HCT116 (cell line): ENCODE measurements around the gene KLHDC4. TPM values are rescaled to one million over a fixed set of nuclear protein-coding genes. Genes with fewer than 3 reads are reported as not detected.

Experiments
- ATAC-seq: fragments of 200-7000 bp; cut with Tn5 transposase; 2 replicates; pipeline ENCODE4 v1.9.1; 2020; ENCODE audit warnings: mild to moderate bottlenecking, moderate library complexity
- BruUV-seq: library from RNA; stranded (reverse); fragments of 400-500 nt; replicated peaks from 2 replicates; lab custom pipeline; 2021; lab: Mats Ljungman, UMichigan
- CTCF ChIA-PET: fragments of 300-600 bp; sonication (Branson Sonifier 250); formaldehyde crosslinking; loops from one replicate; lab custom pipeline; 2021; ENCODE audit warnings: antibody characterized with exemption; lab: Charles Lee
- POLR2A ChIA-PET: fragments of 300-600, 350-600 bp; sonication (Branson Sonifier 250); formaldehyde crosslinking; loops from one replicate; lab custom pipeline; 2021; ENCODE audit warnings: antibody characterized with exemption; lab: Charles Lee
- RAD21 ChIA-PET, 2 experiments: fragments of 300-600 bp; sonication (Branson Sonifier 250); formaldehyde crosslinking; loops; one replicate each; lab custom pipeline; 2023; ENCODE audit warnings: low total read pairs in 2 of 2; ENCODE audit not compliant: uncharacterized antibody in 2 of 2, unreplicated experiment in 2 of 2, low non-redundant PET in 1 of 2; lab: Charles Lee
- DNase-seq: peaks from one replicate; pipeline ENCODE4 v3.0.0-alpha.2; 2010; ENCODE audit warnings: low read depth, low spot score
- H2AFZ ChIP-seq: fragments of 200-600 bp; shearing (Covaris generic), sonication (generic); 2 replicates; pipeline ENCODE4 v1.6.1; 2017; ENCODE audit warnings: low read depth, mixed run types, mixed read lengths, antibody characterized with exemption, low read length; ENCODE audit not compliant: poor library complexity, severe bottlenecking
- H3K27ac ChIP-seq: 2 replicates; pipeline ENCODE4 v1.5.1; 2012; ENCODE audit warnings: low read depth, low read length
- H3K27me3 ChIP-seq: fragments of 200-600 bp; sonication (generic); 2 replicates; pipeline ENCODE4 v1.6.1; 2016; ENCODE audit warnings: mixed run types, low read length, mixed read lengths; ENCODE audit not compliant: insufficient read depth
- H3K36me3 ChIP-seq, 2 experiments: fragments of 200-500 bp in 1 of 2; fragments of 200-600 bp in 1 of 2; sonication (Bioruptor generic) in 1 of 2; sonication (generic) in 1 of 2; 2 replicates each; pipeline versions ENCODE4 v1.5.1 to v1.6.1; 2014 to 2016; ENCODE audit warnings: low read length in 2 of 2, inconsistent platforms in 1 of 2, mixed read lengths in 1 of 2, mixed run types in 1 of 2; ENCODE audit not compliant: insufficient read depth in 2 of 2, control insufficient read depth in 1 of 2
- H3K4me1 ChIP-seq, 2 experiments: fragments of 200-600 bp in 1 of 2; sonication (generic) in 1 of 2; 2 replicates each; pipeline versions ENCODE4 v1.5.1 to v1.6.1; 2012 to 2017; ENCODE audit warnings: low read length in 2 of 2, inconsistent platforms in 1 of 2, mild to moderate bottlenecking in 1 of 2, mixed read lengths in 1 of 2, mixed run types in 1 of 2, moderate library complexity in 1 of 2; ENCODE audit not compliant: insufficient read depth in 2 of 2, control insufficient read depth in 1 of 2
- H3K4me2 ChIP-seq: fragments of 200-600 bp; sonication (generic); 2 replicates; pipeline ENCODE4 v1.6.1; 2017; ENCODE audit warnings: mixed run types, low read length, mixed read lengths
- H3K4me3 ChIP-seq, 2 experiments: fragments of 200-600 bp in 1 of 2; sonication (generic) in 1 of 2; replicated peaks in 1 of 2; 2 replicates each; pipeline ENCODE4 v1.5.1; 2011 to 2016; ENCODE audit warnings: low read length in 2 of 2, control low read depth in 1 of 2, low read depth in 1 of 2, mild to moderate bottlenecking in 1 of 2, mixed read lengths in 1 of 2, mixed run types in 1 of 2
- H3K79me2 ChIP-seq: fragments of 200-600 bp; sonication (generic); 2 replicates; pipeline ENCODE4 v1.6.1; 2017; ENCODE audit warnings: mild to moderate bottlenecking, mixed run types, low read length, moderate library complexity, mixed read lengths; ENCODE audit not compliant: insufficient read depth
- H3K9ac ChIP-seq: fragments of 200-600 bp; sonication (generic); 2 replicates; pipeline ENCODE4 v1.6.1; 2016; ENCODE audit warnings: low read length, mixed read lengths
- H3K9me2 ChIP-seq: fragments of 200-600 bp; sonication (generic), shearing (Covaris generic); 2 replicates; pipeline ENCODE4 v1.6.1; 2017; ENCODE audit warnings: mixed run types, mild to moderate bottlenecking, moderate library complexity; ENCODE audit not compliant: insufficient read depth
- H3K9me3 ChIP-seq, 2 experiments: fragments of 200-500 bp in 1 of 2; fragments of 200-600 bp in 1 of 2; sonication (Bioruptor generic) in 1 of 2; sonication (generic) in 1 of 2; 2 replicates each; pipeline ENCODE4 v1.6.1; 2014 to 2017; ENCODE audit warnings: low read length in 2 of 2, mixed read lengths in 2 of 2, inconsistent platforms in 1 of 2, low read depth in 1 of 2, mild to moderate bottlenecking in 1 of 2, mixed run types in 1 of 2, moderate library complexity in 1 of 2; ENCODE audit not compliant: control insufficient read depth in 1 of 2, insufficient read depth in 1 of 2
- H4K20me1 ChIP-seq: fragments of 200-600 bp; sonication (generic), shearing (Covaris generic); 2 replicates; pipeline ENCODE4 v1.6.1; 2017; ENCODE audit warnings: mixed run types, mild to moderate bottlenecking, moderate library complexity; ENCODE audit not compliant: insufficient read depth
- CBX3 ChIP-seq: IDR thresholded peaks from 2 replicates; pipeline ENCODE4 v1.6.1; 2012; ENCODE audit warnings: low read depth
- EZH2 ChIP-seq: fragments of 200-600 bp; sonication (generic); IDR thresholded peaks from 2 replicates; pipeline ENCODE4 v1.6.1; 2017; ENCODE audit warnings: antibody characterized with exemption, mixed run types
- EZH2phosphoT487 ChIP-seq: fragments of 200-600 bp; IDR thresholded peaks from 2 replicates; pipeline ENCODE4 v1.6.1; 2018; ENCODE audit warnings: antibody characterized with exemption, borderline replicate concordance
- JUND ChIP-seq: IDR thresholded peaks from 2 replicates; pipeline ENCODE4 v1.6.1; 2012
- POLR2A ChIP-seq: IDR thresholded peaks from 2 replicates; pipeline ENCODE4 v1.7.0; 2011; ENCODE audit warnings: borderline replicate concordance; ENCODE audit not compliant: insufficient read depth, insufficient read length; ENCODE audit errors: extremely low read depth
- POLR2AphosphoS5 ChIP-seq: IDR thresholded peaks from 2 replicates; pipeline ENCODE4 v1.6.1; 2011; ENCODE audit warnings: mild to moderate bottlenecking, low read depth, low read length, moderate library complexity
- RAD21 ChIP-seq: IDR thresholded peaks from 2 replicates; pipeline ENCODE4 v1.6.1; 2012; ENCODE audit warnings: low read depth, mild to moderate bottlenecking
- REST ChIP-seq: IDR thresholded peaks from 2 replicates; pipeline ENCODE4 v1.6.1; 2012; ENCODE audit warnings: low read depth
- SP1 ChIP-seq: IDR thresholded peaks from 2 replicates; pipeline ENCODE4 v1.6.1; 2012; ENCODE audit warnings: low read depth
- TCF7L2 ChIP-seq: IDR thresholded peaks from 2 replicates; pipeline ENCODE4 v1.7.0; 2011; ENCODE audit warnings: borderline replicate concordance, inconsistent platforms; ENCODE audit not compliant: insufficient read depth, insufficient read length; ENCODE audit errors: extremely low read depth
- YY1 ChIP-seq: IDR thresholded peaks from 2 replicates; pipeline ENCODE4 v1.6.1; 2011; ENCODE audit warnings: low read length, low read depth, moderate library complexity, mild to moderate bottlenecking; ENCODE audit not compliant: insufficient replicate concordance; ENCODE audit errors: extremely low read depth
- ZFX ChIP-seq: fragments of 450-650 bp; IDR thresholded peaks from 2 replicates; pipeline ENCODE4 v1.6.1; 2017
- ZNF274 ChIP-seq: fragments of 200-500 bp; sonication (Bioruptor generic); IDR thresholded peaks from 2 replicates; pipeline ENCODE4 v1.6.1; 2014; ENCODE audit warnings: mild to moderate bottlenecking, low read depth, low read length, inconsistent platforms
- intact Hi-C: fragments of 100-400 bp; cut with micrococcal nuclease; formaldehyde crosslinking; loops from 2 replicates; pipeline ENCODE4 v1.10.0; 2022
- total RNA-seq: library from RNA; stranded (reverse); gene quantifications from one replicate; pipeline ENCODE4 v1.2.1, GENCODE V29; 2021; ENCODE audit not compliant: unreplicated experiment
- TF ChIP-seq, protein P1 (sequence below): IDR thresholded peaks from 2 replicates; pipeline ENCODE4 v1.6.1; 2012
- TF ChIP-seq, protein P2 (sequence below): IDR thresholded peaks from 2 replicates; pipeline ENCODE4 v1.6.1; 2011; ENCODE audit warnings: mild to moderate bottlenecking, low read length, moderate library complexity; ENCODE audit not compliant: insufficient replicate concordance; ENCODE audit errors: extremely low read depth
- TF ChIP-seq, protein P3 (sequence below), 3 experiments: fragments of 200-600 bp in 1 of 3; sonication (generic) in 1 of 3; IDR thresholded peaks in 2 of 3; conservative IDR thresholded peaks in 1 of 3; 2 replicates each; pipeline ENCODE4 v1.5.1; 2012 to 2017; ENCODE audit warnings: low read depth in 2 of 3, low read length in 2 of 3, antibody characterized with exemption in 1 of 3, borderline replicate concordance in 1 of 3, control low read depth in 1 of 3, mild to moderate bottlenecking in 1 of 3, mixed read lengths in 1 of 3, mixed run types in 1 of 3, moderate library complexity in 1 of 3; ENCODE audit not compliant: insufficient read depth in 1 of 3

The KLHDC4 gene
- total RNA-seq, 1 experiment from 2014 or later = 107 TPM

- TF ChIP-seq RAD21 = no peak
- no peak for TF ChIP-seq EZH2
- no peak for TF ChIP-seq ZFX
- TF ChIP-seq EZH2phosphoT487 = no peak
- no peak for TF ChIP-seq CBX3
- no peak for TF ChIP-seq JUND
- TF ChIP-seq, protein P1, sequence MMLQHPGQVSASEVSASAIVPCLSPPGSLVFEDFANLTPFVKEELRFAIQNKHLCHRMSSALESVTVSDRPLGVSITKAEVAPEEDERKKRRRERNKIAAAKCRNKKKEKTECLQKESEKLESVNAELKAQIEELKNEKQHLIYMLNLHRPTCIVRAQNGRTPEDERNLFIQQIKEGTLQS = no peak
- TF ChIP-seq, protein P2, sequence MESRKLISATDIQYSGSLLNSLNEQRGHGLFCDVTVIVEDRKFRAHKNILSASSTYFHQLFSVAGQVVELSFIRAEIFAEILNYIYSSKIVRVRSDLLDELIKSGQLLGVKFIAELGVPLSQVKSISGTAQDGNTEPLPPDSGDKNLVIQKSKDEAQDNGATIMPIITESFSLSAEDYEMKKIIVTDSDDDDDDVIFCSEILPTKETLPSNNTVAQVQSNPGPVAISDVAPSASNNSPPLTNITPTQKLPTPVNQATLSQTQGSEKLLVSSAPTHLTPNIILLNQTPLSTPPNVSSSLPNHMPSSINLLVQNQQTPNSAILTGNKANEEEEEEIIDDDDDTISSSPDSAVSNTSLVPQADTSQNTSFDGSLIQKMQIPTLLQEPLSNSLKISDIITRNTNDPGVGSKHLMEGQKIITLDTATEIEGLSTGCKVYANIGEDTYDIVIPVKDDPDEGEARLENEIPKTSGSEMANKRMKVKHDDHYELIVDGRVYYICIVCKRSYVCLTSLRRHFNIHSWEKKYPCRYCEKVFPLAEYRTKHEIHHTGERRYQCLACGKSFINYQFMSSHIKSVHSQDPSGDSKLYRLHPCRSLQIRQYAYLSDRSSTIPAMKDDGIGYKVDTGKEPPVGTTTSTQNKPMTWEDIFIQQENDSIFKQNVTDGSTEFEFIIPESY = no peak
- no peak for TF ChIP-seq TCF7L2
- no peak for TF ChIP-seq SP1
- TF ChIP-seq ZNF274 = no peak
- no peak for TF ChIP-seq POLR2AphosphoS5
- TF ChIP-seq REST = no peak
- no peak for TF ChIP-seq YY1
- TF ChIP-seq, protein P3, sequence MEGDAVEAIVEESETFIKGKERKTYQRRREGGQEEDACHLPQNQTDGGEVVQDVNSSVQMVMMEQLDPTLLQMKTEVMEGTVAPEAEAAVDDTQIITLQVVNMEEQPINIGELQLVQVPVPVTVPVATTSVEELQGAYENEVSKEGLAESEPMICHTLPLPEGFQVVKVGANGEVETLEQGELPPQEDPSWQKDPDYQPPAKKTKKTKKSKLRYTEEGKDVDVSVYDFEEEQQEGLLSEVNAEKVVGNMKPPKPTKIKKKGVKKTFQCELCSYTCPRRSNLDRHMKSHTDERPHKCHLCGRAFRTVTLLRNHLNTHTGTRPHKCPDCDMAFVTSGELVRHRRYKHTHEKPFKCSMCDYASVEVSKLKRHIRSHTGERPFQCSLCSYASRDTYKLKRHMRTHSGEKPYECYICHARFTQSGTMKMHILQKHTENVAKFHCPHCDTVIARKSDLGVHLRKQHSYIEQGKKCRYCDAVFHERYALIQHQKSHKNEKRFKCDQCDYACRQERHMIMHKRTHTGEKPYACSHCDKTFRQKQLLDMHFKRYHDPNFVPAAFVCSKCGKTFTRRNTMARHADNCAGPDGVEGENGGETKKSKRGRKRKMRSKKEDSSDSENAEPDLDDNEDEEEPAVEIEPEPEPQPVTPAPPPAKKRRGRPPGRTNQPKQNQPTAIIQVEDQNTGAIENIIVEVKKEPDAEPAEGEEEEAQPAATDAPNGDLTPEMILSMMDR (IDR thresholded peaks at IDR 0.05 in 2 of 3, conservative IDR thresholded peaks at IDR 0.05 in 1 of 3; ENCODE audit: borderline replicate concordance in 1 of 3, insufficient read depth in 1 of 3, low read depth in 2 of 3, low read length in 2 of 3) = no peak
- TF ChIP-seq POLR2A = no peak
- H2AFZ ChIP-seq = no peak overlapping the region
- H3K9ac ChIP-seq = no peak overlapping the region
- no peaks in the 10 kb centered on the region for H3K27me3 ChIP-seq
- H4K20me1 ChIP-seq = peaks cover 3% of the 10 kb centered on the region; the same call in 1 of the 2 replicates
- POLR2A ChIA-PET = no interaction called here
- no peak for ATAC-seq
- intact Hi-C loops = no loop called here
- H3K9me3 ChIP-seq = no peaks in the 10 kb centered on the region
- no peak for DNase-seq
- H3K36me3 ChIP-seq = peaks cover 12 to 24% of the 10 kb centered on the region in 2 experiments
- 0 out of 4 replicates have a peak, but pooled peaks cover 0 to 1% of the 10 kb centered on the region in 2 experiments for H3K4me1 ChIP-seq
- CTCF ChIA-PET = no interaction called here
- no peak overlapping the region for H3K4me2 ChIP-seq
- BruUV-seq = no TSS peak
- H3K4me3 ChIP-seq = no peak overlapping the region
- RAD21 ChIA-PET = no interaction called here
- no peak overlapping the region for H3K27ac ChIP-seq
- no peaks in the 10 kb centered on the region for H3K9me2 ChIP-seq
- H3K79me2 ChIP-seq = peaks cover 80% of the 10 kb centered on the region
These were observed 26.0 kb downstream of the KLHDC4 start for GRCh38 chr16:87739801-87740200.
